ENCODE measurements around the gene FARP2.
A peak's percentile ranks its signal among the peaks of the same experiment; 100 is the strongest.
"Not testable (repeated sequence)": the region's sequence is repeated elsewhere in the genome, so short reads cannot be mapped to it uniquely, and the experiment has no call there.

FARP2 gene

GRCh38 chr2:241437179-241437578 lies 81.1 kb downstream of the FARP2 start:
- TF ChIP-seq, protein P1, sequence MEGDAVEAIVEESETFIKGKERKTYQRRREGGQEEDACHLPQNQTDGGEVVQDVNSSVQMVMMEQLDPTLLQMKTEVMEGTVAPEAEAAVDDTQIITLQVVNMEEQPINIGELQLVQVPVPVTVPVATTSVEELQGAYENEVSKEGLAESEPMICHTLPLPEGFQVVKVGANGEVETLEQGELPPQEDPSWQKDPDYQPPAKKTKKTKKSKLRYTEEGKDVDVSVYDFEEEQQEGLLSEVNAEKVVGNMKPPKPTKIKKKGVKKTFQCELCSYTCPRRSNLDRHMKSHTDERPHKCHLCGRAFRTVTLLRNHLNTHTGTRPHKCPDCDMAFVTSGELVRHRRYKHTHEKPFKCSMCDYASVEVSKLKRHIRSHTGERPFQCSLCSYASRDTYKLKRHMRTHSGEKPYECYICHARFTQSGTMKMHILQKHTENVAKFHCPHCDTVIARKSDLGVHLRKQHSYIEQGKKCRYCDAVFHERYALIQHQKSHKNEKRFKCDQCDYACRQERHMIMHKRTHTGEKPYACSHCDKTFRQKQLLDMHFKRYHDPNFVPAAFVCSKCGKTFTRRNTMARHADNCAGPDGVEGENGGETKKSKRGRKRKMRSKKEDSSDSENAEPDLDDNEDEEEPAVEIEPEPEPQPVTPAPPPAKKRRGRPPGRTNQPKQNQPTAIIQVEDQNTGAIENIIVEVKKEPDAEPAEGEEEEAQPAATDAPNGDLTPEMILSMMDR (conservative IDR thresholded peaks at IDR 0.05; ENCODE audit: control insufficient read depth, insufficient read depth, low read depth, low read length): no peak
- no peak for DNase-seq (ENCODE audit: low read depth)
- H3K4me3 ChIP-seq (ENCODE audit: control insufficient read depth, low read depth, low read length): no peak overlapping the region

GRCh38 chr2:241441492-241441891 lies 85.4 kb downstream of the FARP2 start:
- no peak for DNase-seq (ENCODE audit: low read depth)
- TF ChIP-seq, protein P1 (conservative IDR thresholded peaks at IDR 0.05; ENCODE audit: control insufficient read depth, insufficient read depth, low read depth, low read length): no peak
- no peak overlapping the region for H3K4me3 ChIP-seq (ENCODE audit: control insufficient read depth, low read depth, low read length)

DNA sequence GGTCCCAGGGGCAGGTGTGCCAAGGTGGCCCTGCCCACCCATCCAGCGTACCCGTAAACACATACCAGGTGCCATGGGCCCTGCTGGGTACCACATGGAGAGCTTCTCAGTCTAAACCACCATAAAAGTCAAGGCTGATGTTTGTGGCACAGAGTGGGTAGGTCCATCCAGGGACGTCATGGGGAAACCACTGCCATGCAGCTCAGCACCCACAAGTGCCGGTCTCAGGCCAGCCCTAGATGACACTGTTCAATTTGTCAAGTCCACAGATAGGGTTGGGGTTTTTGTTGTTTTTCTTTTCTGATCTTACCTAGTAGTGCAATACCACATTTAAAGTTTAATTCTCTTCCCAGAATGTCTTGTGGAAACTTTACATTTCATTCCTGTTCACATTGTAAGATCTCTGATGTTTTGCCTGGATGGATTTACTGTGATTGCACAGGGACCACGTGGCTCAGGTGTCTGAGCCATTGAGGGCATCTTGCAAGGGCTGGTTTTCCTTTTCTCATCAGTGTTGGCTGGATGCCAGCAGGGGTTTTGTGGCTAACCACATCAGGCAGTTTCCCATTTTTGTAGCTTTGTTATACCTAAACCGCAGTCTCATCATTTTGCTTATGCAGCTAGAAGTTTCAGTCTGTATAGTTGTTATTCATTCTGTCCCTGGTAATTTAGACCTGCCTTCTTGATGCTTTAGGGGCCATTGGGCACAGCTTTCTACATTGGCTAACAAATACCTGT lies 87.6 kb downstream of the FARP2 start:
- DNase-seq (ENCODE audit: low read depth): peak; percentile 67
- TF ChIP-seq, protein P1 (conservative IDR thresholded peaks at IDR 0.05; ENCODE audit: control insufficient read depth, insufficient read depth, low read depth, low read length): no peak
- H3K4me3 ChIP-seq (ENCODE audit: control insufficient read depth, low read depth, low read length): no peak overlapping the region

DNA sequence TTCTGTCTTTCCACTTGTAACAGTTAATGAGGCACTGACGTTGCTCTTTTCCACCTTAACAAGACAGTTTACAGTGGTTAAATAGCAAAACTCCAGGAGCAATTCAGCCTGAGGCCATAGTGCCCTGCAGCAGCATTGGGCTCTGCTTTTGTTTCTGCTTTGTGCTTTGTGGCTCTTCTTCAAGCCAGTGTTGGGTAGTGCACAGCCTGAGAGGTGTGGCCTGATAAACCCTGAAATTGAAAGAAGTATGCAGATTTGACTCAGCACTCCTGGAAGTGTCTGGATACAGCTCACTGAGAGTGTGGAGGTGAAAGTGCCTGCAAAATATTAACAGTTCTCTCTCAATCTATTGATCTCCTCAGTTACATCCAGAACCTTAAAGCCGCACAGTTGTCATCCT lies 89.3 kb downstream of the FARP2 start:
- TF ChIP-seq, protein P1 (conservative IDR thresholded peaks at IDR 0.05; ENCODE audit: control insufficient read depth, insufficient read depth, low read depth, low read length): no peak
- no peak for DNase-seq (ENCODE audit: low read depth)
- no peak overlapping the region for H3K4me3 ChIP-seq (ENCODE audit: control insufficient read depth, low read depth, low read length)

GRCh38 chr2:241450092-241450491 lies 94.0 kb downstream of the FARP2 start:
- not testable (repeated sequence) for DNase-seq (ENCODE audit: low read depth); H3K4me3 ChIP-seq (ENCODE audit: control insufficient read depth, low read depth, low read length)

GRCh38 chr2:241451840-241452506 lies 95.9 kb downstream of the FARP2 start:
- TF ChIP-seq, protein P1 (conservative IDR thresholded peaks at IDR 0.05; ENCODE audit: control insufficient read depth, insufficient read depth, low read depth, low read length): no peak
- DNase-seq (ENCODE audit: low read depth): no peak
- no peak overlapping the region for H3K4me3 ChIP-seq (ENCODE audit: control insufficient read depth, low read depth, low read length)

- not testable (repeated sequence) for H3K4me3 ChIP-seq (ENCODE audit: control insufficient read depth, low read depth, low read length)
- peak; percentile 21 for DNase-seq (ENCODE audit: low read depth)
Observed at GRCh38 chr2:241453919-241454318, 97.8 kb downstream of the FARP2 start.

All from fibroblast of mammary gland (primary cell).